BLaER1 treated with 17β-estradiol and CSF1 and Interleukin-3, amounts not matched to agents 10 nM and 100 nM (cell line): Measurements from ENCODE around the gene SELENOO.
A peak's percentile ranks its signal among the peaks of the same experiment; 100 is the strongest.

Source experiments
- H3K27ac ChIP-seq, 11 experiments: shearing (Covaris generic); formaldehyde crosslinking; 2 replicates each; pipeline ENCODE4 v1.8.1; 2022
- H3K27me3 ChIP-seq, 11 experiments: shearing (Covaris generic); formaldehyde crosslinking; 2 replicates each; pipeline ENCODE4 v1.8.1; 2022
- H3K36me3 ChIP-seq, 11 experiments: shearing (Covaris generic); formaldehyde crosslinking; 2 replicates each; pipeline ENCODE4 v1.8.1; 2022
- H3K4me1 ChIP-seq, 10 experiments: shearing (Covaris generic); formaldehyde crosslinking; 2 replicates each; pipeline ENCODE4 v1.8.1; 2022
- H3K4me2 ChIP-seq, 11 experiments: shearing (Covaris generic); formaldehyde crosslinking; 2 replicates each; pipeline ENCODE4 v1.8.1; 2022
- H3K4me3 ChIP-seq, 10 experiments: shearing (Covaris generic); formaldehyde crosslinking; 2 replicates each; pipeline ENCODE4 v1.8.1; 2022
- H3K9ac ChIP-seq, 11 experiments: shearing (Covaris generic); formaldehyde crosslinking; 2 replicates each; pipeline ENCODE4 v1.8.1; 2022
- H3K9me3 ChIP-seq, 11 experiments: shearing (Covaris generic); formaldehyde crosslinking; replicated peaks in 1 of 11; 2 replicates each; pipeline ENCODE4 v1.8.1; 2022
- H4K20me1 ChIP-seq, 11 experiments: shearing (Covaris generic); formaldehyde crosslinking; 2 replicates each; pipeline ENCODE4 v1.8.1; 2022
- Cebpa-rat ChIP-seq, 11 experiments: shearing (Covaris generic); IDR thresholded peaks; 2 replicates each; pipeline ENCODE4 v1.8.1; 2022

The SELENOO gene

GRCh38 chr22:50186181-50186714, 14.6 kb upstream of the SELENOO start:
- Histone ChIP-seq H3K36me3 (0 out of 22 replicates have a peak, but pooled peaks cover 0 to 4% (median 0%) of the 10 kb centered on the region in 11 experiments), H3K9ac (peak overlapping the region; percentile 85 to 99 (median 96)), H3K9me3 (no peaks in the 10 kb centered on the region), H4K20me1 (peaks cover 0 to 51% (median 46%) of the 10 kb centered on the region in 11 experiments; a peak in 21 of 22 replicates), H3K4me1 (peaks cover 63 to 84% (median 70%) of the 10 kb centered on the region in 10 experiments), H3K27me3 (peaks cover 6 to 27% (median 20%) of the 10 kb centered on the region in 11 experiments; a peak in 21 of 22 replicates), H3K4me3 (peak overlapping the region; percentile 79 to 91 (median 88)), H3K27ac (peak overlapping the region; percentile 73 to 99 (median 94)), H3K4me2 (peak overlapping the region; percentile 86 to 100 (median 98))
- no peak for TF ChIP-seq Cebpa-rat (IDR thresholded peaks at IDR 0.05)

GRCh38 chr22:50186761-50187523, 13.9 kb upstream of the SELENOO start:
- Histone ChIP-seq H3K9ac (peak overlapping the region; percentile 85 to 99 (median 96)), H3K36me3 (0 out of 22 replicates have a peak, but pooled peaks cover 0 to 4% (median 0%) of the 10 kb centered on the region in 11 experiments), H3K27ac (peak overlapping the region; percentile 73 to 99 (median 94)), H3K4me3 (peak overlapping the region; percentile 79 to 91 (median 88)), H3K27me3 (peaks cover 6 to 27% (median 20%) of the 10 kb centered on the region in 11 experiments; a peak in 21 of 22 replicates), H4K20me1 (peaks cover 0 to 57% (median 52%) of the 10 kb centered on the region in 11 experiments; a peak in 21 of 22 replicates), H3K9me3 (no peaks in the 10 kb centered on the region), H3K4me1 (peaks cover 70 to 87% (median 75%) of the 10 kb centered on the region in 10 experiments), H3K4me2 (peak overlapping the region; percentile 86 to 100 (median 98))
- TF ChIP-seq Cebpa-rat (IDR thresholded peaks at IDR 0.05), result no peak

GRCh38 chr22:50188356-50188755, 12.5 kb upstream of the SELENOO start:
- H3K4me1 ChIP-seq, result peaks cover 84 to 91% (median 87%) of the 10 kb centered on the region in 10 experiments
- H3K27me3 ChIP-seq, result peaks cover 11 to 33% (median 20%) of the 10 kb centered on the region in 11 experiments
- peaks cover 7 to 69% (median 54%) of the 10 kb centered on the region in 11 experiments; a peak in 21 of 22 replicates for H4K20me1 ChIP-seq
- peak overlapping the region; percentile 70 to 99 (median 91); a peak in 19 of 22 replicates for H3K9ac ChIP-seq
- H3K36me3 ChIP-seq, result peaks cover 0 to 10% (median 3%) of the 10 kb centered on the region in 11 experiments; a peak in 14 of 22 replicates
- no peaks in the 10 kb centered on the region for H3K9me3 ChIP-seq
- peak overlapping the region in 8 of 10 experiments; percentile 5 to 65 (median 50); a peak in 10 of 20 replicates for H3K4me3 ChIP-seq
- peak overlapping the region; percentile 86 to 100 (median 98) for H3K4me2 ChIP-seq
- peak overlapping the region in 9 of 11 experiments; percentile 75 to 99 (median 96); a peak in 17 of 22 replicates for H3K27ac ChIP-seq
- TF ChIP-seq Cebpa-rat (IDR thresholded peaks at IDR 0.05), result no peak

- Histone ChIP-seq H3K4me2 (peak overlapping the region; percentile 86 to 100 (median 98)), H3K4me1 (peaks cover 87 to 92% (median 89%) of the 10 kb centered on the region in 10 experiments), H3K9me3 (no peaks in the 10 kb centered on the region), H4K20me1 (peaks cover 16 to 79% (median 59%) of the 10 kb centered on the region in 11 experiments; a peak in 21 of 22 replicates), H3K27ac (peak overlapping the region; percentile 75 to 99 (median 95); a peak in 20 of 22 replicates), H3K9ac (peak overlapping the region; percentile 70 to 99 (median 91); a peak in 20 of 22 replicates), H3K4me3 (peak overlapping the region in 9 of 10 experiments; percentile 41 to 65 (median 51); a peak in 18 of 20 replicates), H3K36me3 (peaks cover 4 to 20% (median 13%) of the 10 kb centered on the region in 11 experiments; a peak in 20 of 22 replicates), H3K27me3 (peaks cover 11 to 36% (median 12%) of the 10 kb centered on the region in 11 experiments)
- no peak for TF ChIP-seq Cebpa-rat (IDR thresholded peaks at IDR 0.05)
Observed at GRCh38 chr22:50189184-50189848, 11.5 kb upstream of the SELENOO start.

- H3K4me1 ChIP-seq, result peaks cover 87 to 92% (median 89%) of the 10 kb centered on the region in 10 experiments
- peaks cover 9 to 25% (median 17%) of the 10 kb centered on the region in 11 experiments; a peak in 20 of 22 replicates for H3K36me3 ChIP-seq
- H3K27me3 ChIP-seq, result peaks cover 6 to 36% (median 7%) of the 10 kb centered on the region in 11 experiments
- no peak for TF ChIP-seq Cebpa-rat (IDR thresholded peaks at IDR 0.05)
- peaks cover 21 to 84% (median 64%) of the 10 kb centered on the region in 11 experiments; a peak in 21 of 22 replicates for H4K20me1 ChIP-seq
- H3K4me3 ChIP-seq, result peak overlapping the region; percentile 40 to 65 (median 50)
- H3K4me2 ChIP-seq, result peak overlapping the region; percentile 86 to 100 (median 98)
- peak overlapping the region; percentile 75 to 99 (median 95) for H3K27ac ChIP-seq
- peak overlapping the region; percentile 70 to 99 (median 91) for H3K9ac ChIP-seq
- H3K9me3 ChIP-seq, result no peaks in the 10 kb centered on the region
Observed at GRCh38 chr22:50189849-50190181, 11.0 kb upstream of the SELENOO start.

- Histone ChIP-seq H3K9me3 (no peaks in the 10 kb centered on the region), H3K9ac (peak overlapping the region; percentile 70 to 99 (median 91)), H3K27me3 (peaks cover under 1 to 33% (median 1%) of the 10 kb centered on the region in 11 experiments; a peak in 16 of 22 replicates), H3K27ac (peak overlapping the region; percentile 75 to 99 (median 95)), H3K4me2 (peak overlapping the region; percentile 86 to 100 (median 98)), H4K20me1 (peaks cover 26 to 89% (median 69%) of the 10 kb centered on the region in 11 experiments; a peak in 21 of 22 replicates), H3K4me3 (peak overlapping the region; percentile 40 to 65 (median 50); a peak in 19 of 20 replicates), H3K4me1 (peaks cover 87 to 92% (median 89%) of the 10 kb centered on the region in 10 experiments), H3K36me3 (peaks cover 11 to 27% (median 20%) of the 10 kb centered on the region in 11 experiments; a peak in 20 of 22 replicates)
- TF ChIP-seq Cebpa-rat (IDR thresholded peaks at IDR 0.05), result peak in 7 of 11 experiments; percentile 10 to 68 (median 45); a peak in 7 of 22 replicates
Observed at GRCh38 chr22:50190182-50190940, 10.4 kb upstream of the SELENOO start.

- TF ChIP-seq Cebpa-rat (IDR thresholded peaks at IDR 0.05), result peak in 2 of 11 experiments; percentile 4 to 12; a peak in 3 of 22 replicates
- H3K9me3 ChIP-seq, result no peaks in the 10 kb centered on the region
- peaks cover 92 to 98% (median 96%) of the 10 kb centered on the region in 10 experiments for H3K4me1 ChIP-seq
- peak overlapping the region; percentile 40 to 65 (median 50); a peak in 19 of 20 replicates for H3K4me3 ChIP-seq
- peak overlapping the region; percentile 70 to 99 (median 91) for H3K9ac ChIP-seq
- peaks cover 0 to 37% (median 0%) of the 10 kb centered on the region in 11 experiments; a peak in 6 of 22 replicates for H3K27me3 ChIP-seq
- peaks cover 28 to 97% (median 77%) of the 10 kb centered on the region in 11 experiments; a peak in 21 of 22 replicates for H4K20me1 ChIP-seq
- peaks cover 17 to 35% (median 25%) of the 10 kb centered on the region in 11 experiments; a peak in 21 of 22 replicates for H3K36me3 ChIP-seq
- peak overlapping the region; percentile 75 to 99 (median 95) for H3K27ac ChIP-seq
- peak overlapping the region; percentile 86 to 100 (median 98) for H3K4me2 ChIP-seq
Observed at GRCh38 chr22:50190941-50191741, 9.7 kb upstream of the SELENOO start.
